Hematopoietic multipotent progenitor cell treated with erythropoietin and hydrocortisone succinate and interleukin-3 and kit ligand, for 6 days (in vitro differentiated cells): ENCODE measurements around the gene EMC9.

Experiments used
- DNase-seq: peaks from one replicate; pipeline ENCODE4 v3.0.0-alpha.2; 2015

Gene EMC9

DNA sequence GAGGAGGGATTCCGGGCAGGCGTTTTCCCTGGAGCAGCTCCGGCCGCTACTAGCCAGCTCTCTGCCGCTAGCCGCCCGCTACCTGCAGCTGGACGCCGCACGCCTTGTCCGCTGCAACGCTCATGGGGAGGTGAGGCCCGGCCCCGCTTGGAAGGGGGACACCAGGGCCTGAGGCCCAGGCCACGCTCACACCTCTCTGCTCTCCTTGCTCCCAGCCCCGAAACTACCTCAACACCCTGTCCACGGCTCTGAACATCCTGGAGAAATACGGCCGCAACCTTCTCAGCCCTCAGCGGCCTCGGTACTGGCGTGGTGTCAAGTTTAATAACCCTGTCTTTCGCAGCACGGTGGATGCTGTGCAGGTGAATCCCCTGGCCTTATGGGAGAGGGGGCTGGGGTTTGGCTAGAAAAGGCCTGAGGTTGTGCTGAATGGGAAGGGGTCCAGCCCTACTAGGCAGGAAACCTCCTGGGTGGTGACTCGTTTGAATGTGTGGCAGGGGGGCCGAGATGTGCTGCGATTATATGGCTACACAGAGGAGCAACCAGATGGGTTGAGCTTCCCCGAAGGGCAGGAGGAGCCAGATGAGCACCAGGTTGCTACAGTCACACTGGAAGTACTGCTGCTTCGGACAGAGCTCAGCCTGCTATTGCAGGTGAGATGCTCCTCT, 6.5 kb upstream of the EMC9 start:
- peak; percentile 40 for DNase-seq

GRCh38 chr14:24146978-24147760, 5.8 kb upstream of the EMC9 start, which contains the start of gene RNF31:
TSS of gene RNF31 (plus strand) at chr14:24147498. CDS start at chr14:24147699, 201 bp downstream.
- DNase-seq: peak; percentile 100

- DNase-seq: peak; percentile 97
Measured at GRCh38 chr14:24146453-24146977, 5.1 kb upstream of the EMC9 start, which contains the start of gene PSME2. TSS of gene PSME2 (minus strand) at chr14:24146610. CDS start at chr14:24146581, 29 bp downstream.

- DNase-seq: no peak
Measured at GRCh38 chr14:24145690-24146452, 4.5 kb upstream of the EMC9 start.

DNA sequence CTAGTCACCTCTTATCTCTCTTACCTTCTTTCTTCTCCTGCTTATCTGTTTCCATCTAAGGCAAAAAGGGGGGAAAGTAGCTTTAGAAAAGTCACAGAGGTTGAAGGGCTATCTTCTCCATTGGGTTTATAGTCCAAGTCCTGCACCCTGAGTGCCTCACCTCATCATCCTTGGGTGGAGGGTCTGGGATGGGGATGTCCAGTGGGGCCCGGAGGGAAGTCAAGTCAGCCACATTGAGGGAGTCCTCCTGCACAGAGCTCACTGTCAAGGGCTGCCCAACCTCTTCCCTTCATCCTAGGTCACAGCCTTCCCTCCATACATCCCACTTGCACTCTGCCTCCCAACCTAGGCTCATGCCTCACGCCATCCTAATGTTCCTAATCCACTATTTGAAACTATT, 3.8 kb upstream of the EMC9 start:
- DNase-seq: no peak

DNA sequence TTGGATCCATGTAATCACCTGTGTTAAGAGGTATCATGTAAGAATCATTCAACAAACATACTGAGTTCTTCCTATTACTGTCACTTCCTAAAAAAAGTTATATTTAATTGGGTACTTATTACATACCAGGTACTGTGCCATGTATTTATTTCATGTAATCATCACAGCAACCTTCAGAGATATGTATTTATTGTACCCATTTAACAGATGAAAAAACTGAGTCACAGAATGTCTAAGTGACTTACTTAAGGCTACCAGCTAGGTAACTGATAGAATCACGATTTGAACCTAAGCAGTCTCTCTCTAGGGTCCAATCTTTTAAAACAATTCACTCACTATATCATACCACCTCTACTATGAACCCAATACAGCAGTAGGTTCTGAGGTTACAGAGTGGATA, 3.1 kb upstream of the EMC9 start:
- no peak for DNase-seq

GRCh38 chr14:24143511-24143910, 2.1 kb upstream of the EMC9 start:
- no peak for DNase-seq

DNA sequence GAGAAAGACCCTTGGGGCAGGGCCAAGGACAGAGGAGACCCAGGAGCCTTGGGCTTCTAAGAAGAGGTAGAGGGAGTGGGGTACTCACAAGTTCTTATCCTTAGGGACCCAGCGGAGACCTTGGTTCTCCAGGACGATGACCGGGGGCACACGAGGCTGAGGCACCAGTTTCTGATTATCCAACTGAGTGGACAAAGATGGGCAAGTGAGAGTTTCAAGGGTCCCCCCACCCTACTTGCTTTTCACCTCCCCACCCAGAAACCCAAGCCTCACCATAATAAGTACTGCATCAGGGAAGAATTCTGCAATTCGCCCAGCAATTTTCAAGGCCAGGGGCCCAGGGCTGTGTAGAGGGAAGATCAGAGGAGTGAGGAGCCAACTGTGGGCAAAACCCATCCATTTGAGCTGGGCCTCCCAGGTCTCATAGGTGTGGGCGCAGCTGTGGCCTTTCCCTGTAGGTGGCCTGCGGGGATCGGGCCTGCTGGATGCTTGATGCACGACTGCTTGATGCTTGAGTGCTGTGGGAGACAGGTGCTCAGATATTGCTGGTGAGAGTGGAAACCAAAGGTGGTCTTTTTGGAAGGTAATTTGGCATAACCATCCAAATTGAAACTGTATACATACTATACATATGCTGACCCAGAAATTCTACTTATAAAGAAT, 2.0 kb downstream of the EMC9 start:
- DNase-seq: peak; percentile 25

DNA sequence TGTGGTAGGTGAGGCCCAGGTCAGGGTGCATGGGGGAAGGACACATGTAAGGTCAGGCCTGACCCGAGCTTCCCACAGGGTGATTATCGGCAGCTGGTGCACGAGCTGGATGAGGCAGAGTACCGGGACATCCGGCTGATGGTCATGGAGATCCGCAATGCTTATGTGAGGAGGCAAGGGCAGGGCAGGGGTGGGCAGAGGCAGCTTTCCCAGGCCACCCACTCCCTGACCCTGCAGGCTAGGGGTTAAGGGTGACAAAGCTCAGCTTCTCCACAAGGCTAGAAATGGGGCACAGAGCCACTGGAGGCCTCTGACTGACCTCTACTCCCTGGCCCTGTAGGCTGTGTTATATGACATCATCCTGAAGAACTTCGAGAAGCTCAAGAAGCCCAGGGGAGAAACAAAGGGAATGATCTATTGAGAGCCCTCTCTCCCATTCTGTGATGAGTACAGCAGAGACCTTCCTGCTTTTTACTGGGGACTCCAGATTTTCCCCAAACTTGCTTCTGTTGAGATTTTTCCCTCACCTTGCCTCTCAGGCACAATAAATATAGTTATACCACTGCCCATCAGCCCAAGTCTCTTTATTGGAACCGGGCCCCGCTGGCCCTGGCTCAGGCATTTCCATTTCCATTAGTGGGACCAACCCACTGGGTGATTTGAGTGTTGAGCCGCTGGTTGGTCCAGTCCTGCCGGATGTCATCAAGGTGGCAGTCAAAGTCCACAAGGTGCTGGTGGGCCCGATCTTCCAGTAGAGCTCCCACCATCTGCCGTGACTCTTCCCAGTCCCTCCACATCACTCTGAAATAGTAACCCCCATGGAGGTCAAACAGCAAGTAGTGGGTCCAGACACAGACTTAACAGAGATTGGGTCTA, 2.8 kb downstream of the EMC9 start:
- no peak for DNase-seq

- no peak for DNase-seq
Measured at GRCh38 chr14:24137529-24138395, 3.6 kb downstream of the EMC9 start.

GRCh38 chr14:24136684-24137528, 4.5 kb downstream of the EMC9 start:
- no peak for DNase-seq

DNA sequence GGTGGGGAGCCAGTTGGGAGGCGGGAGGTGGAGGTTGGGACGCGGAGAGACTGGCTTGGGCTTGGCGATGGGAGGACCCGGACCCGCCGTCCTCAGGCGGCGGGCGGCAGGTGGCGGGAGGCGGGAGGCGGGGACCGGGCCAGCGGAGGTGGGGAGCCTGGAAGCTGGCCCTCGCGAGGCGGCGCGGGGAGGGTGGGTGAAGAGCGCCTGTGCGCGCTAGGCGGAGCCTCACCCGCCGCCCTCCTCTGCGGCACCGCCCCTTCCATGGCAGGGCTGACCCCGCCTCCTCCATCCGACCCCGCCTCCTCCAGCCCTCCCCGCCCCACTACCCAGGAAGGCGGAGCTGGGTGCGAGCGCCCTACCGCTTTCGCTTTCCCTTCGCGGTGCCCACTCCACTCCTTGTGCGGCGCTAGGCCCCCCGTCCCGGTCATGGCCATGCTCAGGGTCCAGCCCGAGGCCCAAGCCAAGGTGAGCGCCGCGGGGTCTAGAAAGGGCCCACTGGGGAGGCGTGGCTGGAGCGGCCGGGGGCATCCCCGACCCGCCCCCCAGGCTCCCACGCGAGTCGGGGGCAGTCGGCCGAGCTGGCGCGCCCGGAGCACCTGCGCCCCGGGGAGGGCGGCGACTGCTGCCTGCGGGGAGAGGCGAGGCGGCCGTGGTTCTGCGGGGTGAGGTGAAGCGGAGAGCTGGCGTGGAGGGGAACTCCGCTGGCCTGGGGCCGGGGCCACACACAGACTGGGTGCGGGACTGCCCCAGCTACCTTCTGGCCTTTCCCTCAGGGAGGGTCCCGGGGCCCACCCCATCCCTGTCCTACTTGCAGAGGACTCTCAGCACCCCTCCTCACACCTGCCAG, 5.3 kb downstream of the EMC9 start, which contains the start of gene PSME1:
PSME1 (plus strand) TSS at position 361 of the 850 bp plus-strand sequence; CDS start at position 430, 69 bp downstream.
- DNase-seq: peak; percentile 96

DNA sequence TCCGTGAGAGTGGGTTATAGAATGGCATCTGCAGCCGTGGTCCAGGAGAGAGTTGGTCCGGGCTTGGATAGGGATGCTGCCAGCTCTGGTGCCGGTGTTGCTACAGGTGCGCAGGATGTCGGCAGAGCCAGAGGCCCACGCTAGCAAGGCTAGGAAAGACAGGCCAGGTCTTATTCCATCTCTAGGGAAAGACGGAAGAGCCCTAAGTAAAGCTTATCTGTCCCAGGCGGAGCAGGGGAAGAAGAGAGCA, 5.9 kb downstream of the EMC9 start:
- DNase-seq: no peak

GRCh38 chr14:24133735-24134134, 7.7 kb downstream of the EMC9 start:
- DNase-seq: peak; percentile 64

DNA sequence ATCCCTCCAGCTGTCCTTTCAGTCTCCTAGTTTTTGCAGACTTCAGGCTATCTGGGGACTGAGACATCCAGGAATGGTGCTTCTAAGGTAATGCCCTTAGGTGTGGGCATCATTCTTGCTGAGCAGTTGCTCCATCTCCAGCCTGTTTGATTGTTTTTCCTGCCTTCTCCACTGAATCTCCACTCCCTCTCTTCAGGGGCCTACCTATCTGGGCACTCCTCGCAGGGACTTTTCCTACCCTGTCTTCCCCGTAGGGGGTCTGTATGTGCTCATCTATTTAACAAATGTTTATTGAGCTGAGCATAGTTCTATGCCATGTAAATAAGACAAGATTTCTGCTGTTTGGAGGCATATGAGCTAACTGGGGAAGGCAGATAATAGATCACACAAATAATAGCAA, 8.4 kb downstream of the EMC9 start:
- no peak for DNase-seq

DNA sequence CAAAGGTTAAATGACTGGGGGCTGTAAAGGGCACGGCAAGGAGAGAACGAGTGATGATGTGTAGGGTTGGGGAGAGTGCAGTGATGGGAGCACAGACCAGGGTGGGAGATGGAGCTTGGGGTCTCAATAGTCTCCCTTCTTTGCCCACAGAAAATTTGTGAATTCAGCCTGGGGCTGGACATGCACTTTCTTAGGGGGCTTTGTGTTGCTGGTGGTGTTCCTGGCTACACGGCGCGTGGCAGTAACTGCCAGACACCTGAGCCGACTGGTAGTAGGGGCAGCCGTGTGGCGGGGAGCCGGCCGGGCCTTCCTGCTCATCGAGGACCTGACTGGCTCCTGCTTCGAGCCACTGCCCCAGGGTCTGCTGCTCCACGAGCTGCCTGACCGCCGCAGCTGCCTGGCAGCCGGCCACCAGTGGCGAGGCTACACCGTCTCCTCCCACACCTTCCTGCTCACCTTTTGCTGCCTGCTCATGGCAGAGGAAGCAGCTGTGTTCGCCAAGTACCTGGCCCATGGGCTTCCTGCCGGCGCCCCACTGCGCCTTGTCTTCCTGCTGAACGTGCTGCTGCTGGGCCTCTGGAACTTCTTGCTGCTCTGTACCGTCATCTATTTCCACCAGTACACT, 9.2 kb downstream of the EMC9 start:
- DNase-seq: no peak

DNA sequence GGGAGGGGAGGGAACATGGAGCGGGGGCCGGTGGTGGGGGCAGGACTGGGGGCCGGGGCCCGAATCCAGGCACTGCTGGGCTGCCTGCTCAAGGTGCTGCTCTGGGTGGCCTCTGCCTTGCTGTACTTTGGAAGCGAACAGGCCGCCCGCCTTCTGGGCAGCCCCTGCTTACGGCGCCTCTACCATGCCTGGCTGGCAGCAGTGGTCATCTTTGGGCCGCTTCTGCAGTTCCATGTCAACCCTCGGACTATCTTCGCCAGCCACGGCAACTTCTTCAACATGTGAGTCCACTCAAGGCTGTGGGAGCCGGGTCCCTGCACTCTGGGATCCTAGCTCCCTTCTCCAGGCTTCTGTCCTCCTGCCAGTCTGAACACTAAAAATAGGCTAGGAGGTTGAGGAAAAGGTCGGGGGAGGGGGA, 9.8 kb downstream of the EMC9 start:
- no peak for DNase-seq
